ENCODE measurements around the gene GUCD1. TPM values are rescaled to one million over a fixed set of nuclear protein-coding genes. Genes with fewer than 3 reads are reported as not detected.

GUCD1 gene
- total and polyA plus RNA-seq, 2 donors from 2014 or later: 111 to 150 TPM

DNA sequence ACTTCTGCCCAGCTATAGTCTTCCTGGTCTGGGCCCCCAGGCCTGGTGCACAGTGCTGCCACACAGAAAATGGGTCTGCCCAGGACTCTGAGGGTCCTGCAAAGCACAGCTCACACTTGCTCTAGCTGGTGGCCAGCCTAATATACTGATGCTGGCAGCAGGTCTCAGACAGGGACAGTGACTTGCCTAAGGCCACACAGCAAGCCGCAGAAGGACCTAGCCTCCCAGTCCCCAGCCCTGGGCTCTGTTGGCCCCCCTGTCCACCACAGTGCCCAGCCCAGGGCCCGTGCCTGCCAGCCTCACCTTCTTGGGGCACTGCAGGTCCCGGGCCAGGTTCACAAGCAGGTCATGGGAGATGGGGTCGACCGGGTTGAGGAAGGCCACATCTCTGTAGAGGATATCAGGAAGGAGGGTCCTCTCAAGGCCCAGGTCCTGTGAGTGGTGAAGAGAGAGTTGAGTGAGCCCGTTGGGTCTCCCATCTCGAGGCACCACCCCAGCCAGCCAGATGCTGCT lies 34.6 kb upstream of the GUCD1 start:
- FAIRE-seq: no peak
- TF ChIP-seq, protein P1, sequence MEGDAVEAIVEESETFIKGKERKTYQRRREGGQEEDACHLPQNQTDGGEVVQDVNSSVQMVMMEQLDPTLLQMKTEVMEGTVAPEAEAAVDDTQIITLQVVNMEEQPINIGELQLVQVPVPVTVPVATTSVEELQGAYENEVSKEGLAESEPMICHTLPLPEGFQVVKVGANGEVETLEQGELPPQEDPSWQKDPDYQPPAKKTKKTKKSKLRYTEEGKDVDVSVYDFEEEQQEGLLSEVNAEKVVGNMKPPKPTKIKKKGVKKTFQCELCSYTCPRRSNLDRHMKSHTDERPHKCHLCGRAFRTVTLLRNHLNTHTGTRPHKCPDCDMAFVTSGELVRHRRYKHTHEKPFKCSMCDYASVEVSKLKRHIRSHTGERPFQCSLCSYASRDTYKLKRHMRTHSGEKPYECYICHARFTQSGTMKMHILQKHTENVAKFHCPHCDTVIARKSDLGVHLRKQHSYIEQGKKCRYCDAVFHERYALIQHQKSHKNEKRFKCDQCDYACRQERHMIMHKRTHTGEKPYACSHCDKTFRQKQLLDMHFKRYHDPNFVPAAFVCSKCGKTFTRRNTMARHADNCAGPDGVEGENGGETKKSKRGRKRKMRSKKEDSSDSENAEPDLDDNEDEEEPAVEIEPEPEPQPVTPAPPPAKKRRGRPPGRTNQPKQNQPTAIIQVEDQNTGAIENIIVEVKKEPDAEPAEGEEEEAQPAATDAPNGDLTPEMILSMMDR (IDR thresholded peaks at IDR 0.05; ENCODE audit: borderline replicate concordance, extremely low read depth, insufficient read depth): no peak
- intact Hi-C loops (cut with DNase I): no loop called here
- no peak overlapping the region for H3K4me3 ChIP-seq (ENCODE audit: low read length in 3 of 3)
- H3K27ac ChIP-seq (ENCODE audit: low read depth in 2 of 2, low read length in 2 of 2): no peak overlapping the region
- no peaks in the 10 kb centered on the region for H3K9me3 ChIP-seq (ENCODE audit: control insufficient read depth in 2 of 3, insufficient read depth in 1 of 3, low read length in 3 of 3)
- no peak overlapping the region for H3K9ac ChIP-seq (ENCODE audit: low read length in 3 of 3)
- H3K4me1 ChIP-seq (ENCODE audit: control insufficient read depth in 2 of 3, insufficient read depth in 2 of 3, low read depth in 1 of 3, low read length in 3 of 3): peaks cover 0 to 19% (median 11%) of the 10 kb centered on the region in 3 donors
- H3K27me3 ChIP-seq (ENCODE audit: control insufficient read depth, insufficient read depth, low read length): no peaks in the 10 kb centered on the region
- H3K36me3 ChIP-seq (ENCODE audit: control insufficient read depth in 2 of 3, insufficient read depth in 3 of 3, low read length in 3 of 3): peaks cover 0 to 12% (median 3%) of the 10 kb centered on the region in 3 donors
- DNase-seq: no peak

DNA sequence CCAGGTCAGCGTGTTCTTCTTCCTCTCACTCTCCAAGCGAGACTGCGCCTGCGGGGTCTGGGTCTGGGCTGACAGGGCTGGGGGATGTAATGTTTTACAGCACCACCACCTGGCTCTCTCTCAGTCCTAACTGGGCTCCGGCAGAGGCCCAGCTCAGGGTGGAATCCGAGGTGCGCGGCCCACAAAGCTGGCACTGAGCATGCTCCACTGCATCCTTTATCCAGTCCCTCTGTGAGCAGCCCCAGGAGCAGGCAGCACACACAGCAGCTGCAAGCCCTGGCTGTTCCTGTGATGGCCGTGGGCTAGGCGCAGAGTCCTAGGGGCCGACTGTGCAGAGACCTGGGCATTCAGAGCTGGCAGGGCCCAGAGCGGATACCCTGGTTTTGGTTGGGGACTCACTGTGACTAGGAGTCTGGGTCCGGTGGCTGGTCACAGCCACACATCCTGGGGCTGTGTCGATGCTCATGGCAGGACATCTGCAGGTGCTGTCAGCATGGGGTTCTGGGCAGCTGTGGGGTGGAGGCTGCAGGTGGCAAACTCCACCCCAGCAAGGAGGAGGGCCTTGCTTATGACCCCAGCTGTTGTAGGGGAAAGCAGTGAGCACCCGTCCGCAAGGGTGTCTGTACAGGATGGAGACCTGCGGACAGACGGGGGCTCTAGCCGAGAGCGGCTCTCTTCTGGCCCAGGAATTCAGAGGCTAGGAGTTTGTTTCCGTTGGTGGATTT lies 34.0 kb upstream of the GUCD1 start:
- no peak overlapping the region for H3K4me3 ChIP-seq (ENCODE audit: low read length in 3 of 3)
- H3K36me3 ChIP-seq (ENCODE audit: control insufficient read depth in 2 of 3, insufficient read depth in 3 of 3, low read length in 3 of 3): peaks cover 0 to 12% (median 3%) of the 10 kb centered on the region in 3 donors

DNA sequence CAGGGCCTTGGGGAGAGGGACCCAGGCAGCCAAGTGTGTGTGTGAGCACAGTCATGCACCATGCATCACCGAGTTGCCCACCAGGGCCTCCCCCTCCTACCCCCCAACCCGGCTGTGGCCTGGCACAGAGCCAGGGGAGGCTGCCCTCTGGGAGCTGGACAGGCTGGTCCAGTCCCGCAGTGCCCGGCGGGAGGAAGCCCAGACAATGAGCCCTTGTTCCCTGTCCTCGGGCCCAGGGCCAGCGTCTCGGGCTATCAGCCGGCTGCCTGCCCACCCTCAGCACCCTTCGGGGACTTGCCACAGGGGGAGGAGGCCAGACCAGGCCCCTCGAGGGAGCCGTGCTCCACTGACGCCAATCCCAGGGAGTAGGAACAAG lies 33.4 kb upstream of the GUCD1 start:
- H3K36me3 ChIP-seq (ENCODE audit: control insufficient read depth in 2 of 3, insufficient read depth in 3 of 3, low read length in 3 of 3): peaks cover 0 to 12% (median 3%) of the 10 kb centered on the region in 3 donors
- H3K4me1 ChIP-seq (ENCODE audit: control insufficient read depth in 2 of 3, insufficient read depth in 2 of 3, low read depth in 1 of 3, low read length in 3 of 3): peaks cover 3 to 10% (median 5%) of the 10 kb centered on the region in 3 donors
- intact Hi-C loops (cut with DNase I): no loop called here
- TF ChIP-seq, protein P1 (IDR thresholded peaks at IDR 0.05; ENCODE audit: borderline replicate concordance, extremely low read depth, insufficient read depth): no peak
- DNase-seq: peak; percentile 59 to 97 (median 72)
- no peaks in the 10 kb centered on the region for H3K27me3 ChIP-seq (ENCODE audit: control insufficient read depth, insufficient read depth, low read length)
- H3K9ac ChIP-seq (ENCODE audit: low read length in 3 of 3): no peak overlapping the region
- H3K9me3 ChIP-seq (ENCODE audit: control insufficient read depth in 2 of 3, insufficient read depth in 1 of 3, low read length in 3 of 3): no peaks in the 10 kb centered on the region
- no peak for FAIRE-seq
- no peak overlapping the region for H3K4me3 ChIP-seq (ENCODE audit: low read length in 3 of 3)
- H3K27ac ChIP-seq (ENCODE audit: low read depth in 2 of 2, low read length in 2 of 2): no peak overlapping the region

More for the DNA sequence above, 34.0 kb upstream of the GUCD1 start:
- DNase-seq: peak in 2 of 5 donors; percentile 58 to 65
- H3K27ac ChIP-seq (ENCODE audit: low read depth in 2 of 2, low read length in 2 of 2): no peak overlapping the region
- no peak for FAIRE-seq
- H3K9ac ChIP-seq (ENCODE audit: low read length in 3 of 3): no peak overlapping the region
- H3K4me1 ChIP-seq (ENCODE audit: control insufficient read depth in 2 of 3, insufficient read depth in 2 of 3, low read depth in 1 of 3, low read length in 3 of 3): peaks cover under 1 to 13% (median 4%) of the 10 kb centered on the region in 3 donors
- no peaks in the 10 kb centered on the region for H3K27me3 ChIP-seq (ENCODE audit: control insufficient read depth, insufficient read depth, low read length)
- H3K9me3 ChIP-seq (ENCODE audit: control insufficient read depth in 2 of 3, insufficient read depth in 1 of 3, low read length in 3 of 3): no peaks in the 10 kb centered on the region
- TF ChIP-seq, protein P1 (IDR thresholded peaks at IDR 0.05; ENCODE audit: borderline replicate concordance, extremely low read depth, insufficient read depth): no peak
- intact Hi-C loops (cut with DNase I): no loop called here
